Activated T-cell treated with anti-CD3 and anti-CD28 coated beads, Interleukin-2, amount 50 U/mL, for 4 hours (primary cell): ENCODE measurements around the gene RCAN2. TPM values are rescaled to one million over a fixed set of nuclear protein-coding genes. Genes with fewer than 3 reads are reported as not detected.
"Not testable (repeated sequence)": the region's sequence is repeated elsewhere in the genome, so short reads cannot be mapped to it uniquely, and the experiment has no call there.

Experiments
- ATAC-seq, 2 donors: fragments of 200-7000 bp; cut with Tn5 transposase; one replicate each; pipeline ENCODE4 v1.10.0; 2021
- DNase-seq: peaks from one replicate; pipeline ENCODE4 v3.0.0-alpha.2; 2020
- H3K27me3 Mint-ChIP-seq: one replicate; pipeline ENCODE4 v1.8.0; 2021; ENCODE audit warnings: low read depth, mixed read lengths
- H3K36me3 Mint-ChIP-seq: one replicate; pipeline ENCODE4 v1.8.0; 2022; ENCODE audit warnings: mixed read lengths; ENCODE audit not compliant: insufficient read depth
- H3K4me1 Mint-ChIP-seq: one replicate; pipeline ENCODE4 v1.8.0; 2021; ENCODE audit warnings: low read depth, mixed read lengths
- H3K4me3 Mint-ChIP-seq: one replicate; pipeline ENCODE4 v1.8.0; 2021; ENCODE audit warnings: mild to moderate bottlenecking, moderate library complexity, mixed read lengths
- H3K9me3 Mint-ChIP-seq: one replicate; pipeline ENCODE4 v1.8.0; 2021; ENCODE audit warnings: mixed read lengths
- total RNA-seq, 3 donors: library from RNA; stranded (reverse); gene quantifications; one replicate each; pipeline ENCODE4 v1.2.1, GENCODE V29; 2021

RCAN2 gene
- total RNA-seq, 3 donors from 2014 or later = 0.48 to 1.5 (median 1.1) TPM

DNA sequence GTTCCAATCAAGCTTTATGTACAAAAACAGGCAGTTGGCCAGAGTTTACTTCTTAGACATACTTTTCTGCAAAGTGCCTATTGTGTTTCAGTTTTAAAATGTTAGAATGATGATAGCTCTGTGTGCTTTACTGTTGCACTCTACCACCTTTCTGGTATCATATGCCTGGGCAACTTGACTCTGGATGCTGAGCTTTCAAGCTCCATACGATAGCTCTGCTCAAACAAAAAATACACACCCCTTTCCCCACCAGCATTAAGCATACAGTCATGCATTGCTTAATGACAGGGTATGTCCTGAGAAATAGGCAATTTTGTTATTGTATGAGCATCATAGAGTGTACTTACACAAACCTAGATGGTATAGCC is 123.1 kb downstream of the RCAN2 start:
- peaks cover 7% of the 10 kb centered on the region for H3K27me3 Mint-ChIP-seq
- H3K4me3 Mint-ChIP-seq = no peak overlapping the region
- H3K4me1 Mint-ChIP-seq = no peaks in the 10 kb centered on the region
- DNase-seq (no peak), ATAC-seq (no peak)
- H3K9me3 Mint-ChIP-seq = no peaks in the 10 kb centered on the region
- H3K36me3 Mint-ChIP-seq = no peaks in the 10 kb centered on the region

DNA sequence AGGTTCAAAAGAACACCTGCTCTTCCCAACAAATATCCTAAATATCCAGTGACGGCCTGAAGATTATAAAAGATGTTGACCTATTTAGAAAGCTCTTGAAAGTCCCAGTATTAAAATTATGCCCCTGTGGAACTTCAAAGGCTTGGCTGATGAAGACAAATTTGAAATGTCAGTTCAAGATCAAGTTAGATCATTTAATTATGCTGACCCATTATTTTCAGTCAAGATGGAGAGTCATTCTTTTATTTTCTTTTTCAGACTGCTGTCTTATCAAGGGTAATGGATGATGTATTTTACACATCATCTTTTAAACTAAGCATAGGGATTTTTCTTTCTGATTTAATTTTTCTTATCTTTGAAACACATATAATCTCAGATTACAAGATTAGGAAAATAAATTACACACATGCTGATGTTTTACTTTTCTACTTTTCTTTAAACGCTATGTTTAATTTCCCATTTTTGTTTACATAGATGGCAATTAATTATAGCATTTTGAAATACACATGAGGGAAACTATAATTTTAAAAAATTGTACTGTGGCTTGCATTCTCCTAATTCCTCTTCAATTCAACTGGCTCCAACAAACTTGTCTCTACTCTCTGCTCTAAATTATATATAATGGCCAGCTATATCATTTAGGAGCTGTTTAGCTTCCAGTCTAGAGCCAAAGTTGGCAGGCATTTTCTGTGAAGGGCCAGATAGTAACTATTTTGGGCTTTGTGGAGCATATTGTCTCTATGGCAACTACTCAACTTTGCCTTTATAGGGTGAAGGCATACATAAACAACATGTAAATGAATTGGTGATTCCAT is 123.7 kb downstream of the RCAN2 start:
- H3K4me1 Mint-ChIP-seq = no peaks in the 10 kb centered on the region
- peaks cover 9% of the 10 kb centered on the region for H3K27me3 Mint-ChIP-seq
- H3K36me3 Mint-ChIP-seq = no peaks in the 10 kb centered on the region
- no peak overlapping the region for H3K4me3 Mint-ChIP-seq
- ATAC-seq (no peak), DNase-seq (no peak)
- no peaks in the 10 kb centered on the region for H3K9me3 Mint-ChIP-seq

DNA sequence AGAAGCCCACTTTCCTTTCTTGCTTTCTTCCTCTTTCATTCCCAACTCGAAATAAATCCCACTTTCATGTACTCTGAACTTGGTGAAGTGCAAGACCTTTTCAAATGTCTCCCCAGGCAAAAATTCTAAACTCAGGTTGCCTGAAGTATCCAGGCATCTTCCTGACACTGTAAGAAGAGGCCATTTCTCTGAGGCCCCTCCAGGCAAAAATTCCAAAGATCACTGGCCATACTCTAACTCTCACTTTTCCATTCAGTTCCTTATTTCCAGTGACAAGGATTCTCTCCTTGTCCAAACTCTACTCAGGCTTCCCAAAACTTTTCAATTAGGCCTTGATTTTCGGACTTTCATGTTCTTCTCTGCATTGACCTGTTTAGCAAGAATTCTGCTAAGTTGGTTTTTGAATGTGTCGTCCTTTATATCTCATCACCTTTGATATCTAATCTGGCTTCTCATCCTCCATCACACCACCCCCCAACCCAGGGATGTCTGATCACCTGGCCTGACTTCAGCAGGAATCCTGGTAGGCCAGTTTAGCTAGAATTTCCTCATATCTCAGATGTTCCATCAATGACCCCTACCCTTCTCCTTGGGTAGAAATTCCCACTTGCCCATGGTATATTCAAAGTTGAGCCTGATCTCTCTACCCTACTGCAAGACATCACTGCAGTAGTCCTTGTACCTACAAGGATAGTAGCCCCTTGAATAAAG is 124.9 kb downstream of the RCAN2 start:
- H3K36me3 Mint-ChIP-seq = no peaks in the 10 kb centered on the region
- H3K4me3 Mint-ChIP-seq = no peak overlapping the region
- no peak for DNase-seq
- H3K9me3 Mint-ChIP-seq = no peaks in the 10 kb centered on the region
- no peaks in the 10 kb centered on the region for H3K4me1 Mint-ChIP-seq
- peaks cover 6% of the 10 kb centered on the region for H3K27me3 Mint-ChIP-seq
- no peak for ATAC-seq

DNA sequence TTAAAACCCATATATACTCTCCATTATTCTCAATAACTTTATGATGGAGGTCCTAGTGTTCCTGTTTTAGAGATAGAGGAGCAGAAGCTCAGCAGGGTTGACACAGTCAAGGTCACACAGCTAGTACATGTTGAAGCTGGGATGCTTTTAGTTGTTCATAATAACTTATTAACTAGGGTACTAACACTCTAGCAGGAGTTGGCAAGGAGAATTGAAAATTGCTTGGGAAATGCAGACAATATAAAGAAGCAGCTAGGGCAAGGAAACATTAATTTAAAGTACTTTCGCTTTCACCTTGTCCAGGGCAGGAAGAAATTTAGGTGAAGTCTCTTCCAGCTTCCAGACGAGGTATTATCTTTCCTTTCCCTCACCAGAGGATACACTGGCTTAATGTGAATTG is 133.7 kb downstream of the RCAN2 start:
- no peaks in the 10 kb centered on the region for H3K9me3 Mint-ChIP-seq
- H3K27me3 Mint-ChIP-seq = no peaks in the 10 kb centered on the region
- no peak for ATAC-seq
- no peaks in the 10 kb centered on the region for H3K36me3 Mint-ChIP-seq
- H3K4me1 Mint-ChIP-seq = peaks cover 4% of the 10 kb centered on the region
- DNase-seq = no peak
- no peak overlapping the region for H3K4me3 Mint-ChIP-seq

DNA sequence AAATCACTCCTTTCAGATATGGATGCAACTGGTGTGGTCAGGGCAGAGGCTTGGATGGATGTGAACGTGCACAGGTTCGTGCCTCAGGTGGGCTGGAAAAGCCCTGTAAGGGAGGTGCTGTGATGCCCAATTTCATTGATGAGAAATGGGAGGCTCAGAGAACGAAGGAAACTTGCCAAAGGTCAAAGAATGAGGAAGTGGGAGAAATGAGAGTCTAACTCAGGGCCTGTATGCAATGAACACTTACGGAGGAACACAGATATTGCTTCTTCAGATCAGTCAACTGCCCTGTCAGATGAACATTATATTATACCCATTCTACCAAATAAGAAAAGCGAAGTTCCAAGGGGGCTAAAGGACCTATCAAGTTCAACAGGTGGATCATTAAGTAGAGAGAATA is 134.7 kb downstream of the RCAN2 start:
- DNase-seq = no peak
- no peak overlapping the region for H3K4me3 Mint-ChIP-seq
- H3K27me3 Mint-ChIP-seq = peaks cover 1% of the 10 kb centered on the region
- no peaks in the 10 kb centered on the region for H3K9me3 Mint-ChIP-seq
- no peaks in the 10 kb centered on the region for H3K36me3 Mint-ChIP-seq
- H3K4me1 Mint-ChIP-seq = peaks cover 4% of the 10 kb centered on the region
- ATAC-seq = no peak

DNA sequence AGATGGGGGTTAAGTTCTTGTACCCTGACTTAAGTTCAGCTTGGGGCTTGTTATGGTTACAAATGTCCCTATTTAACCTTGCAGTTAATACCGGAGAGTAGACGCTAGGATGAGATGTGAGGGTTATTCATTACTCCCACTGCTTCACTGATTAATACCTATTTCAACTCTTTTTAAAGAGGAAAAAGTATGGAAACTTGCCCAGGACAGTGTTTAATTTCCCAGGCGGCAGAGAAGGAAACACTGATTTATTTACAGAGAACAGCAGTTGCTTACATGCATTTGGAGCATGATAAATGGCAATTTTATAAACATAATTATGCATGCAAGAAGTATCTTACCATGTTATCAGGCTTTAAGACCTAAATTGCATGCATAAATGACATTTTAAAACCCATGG is 137.7 kb downstream of the RCAN2 start:
- ATAC-seq (no peak), DNase-seq (no peak)
- Mint-ChIP-seq H3K4me1 (peaks cover 4% of the 10 kb centered on the region), H3K9me3 (no peaks in the 10 kb centered on the region), H3K27me3 (peaks cover 6% of the 10 kb centered on the region), H3K36me3 (no peaks in the 10 kb centered on the region), H3K4me3 (no peak overlapping the region)

DNA sequence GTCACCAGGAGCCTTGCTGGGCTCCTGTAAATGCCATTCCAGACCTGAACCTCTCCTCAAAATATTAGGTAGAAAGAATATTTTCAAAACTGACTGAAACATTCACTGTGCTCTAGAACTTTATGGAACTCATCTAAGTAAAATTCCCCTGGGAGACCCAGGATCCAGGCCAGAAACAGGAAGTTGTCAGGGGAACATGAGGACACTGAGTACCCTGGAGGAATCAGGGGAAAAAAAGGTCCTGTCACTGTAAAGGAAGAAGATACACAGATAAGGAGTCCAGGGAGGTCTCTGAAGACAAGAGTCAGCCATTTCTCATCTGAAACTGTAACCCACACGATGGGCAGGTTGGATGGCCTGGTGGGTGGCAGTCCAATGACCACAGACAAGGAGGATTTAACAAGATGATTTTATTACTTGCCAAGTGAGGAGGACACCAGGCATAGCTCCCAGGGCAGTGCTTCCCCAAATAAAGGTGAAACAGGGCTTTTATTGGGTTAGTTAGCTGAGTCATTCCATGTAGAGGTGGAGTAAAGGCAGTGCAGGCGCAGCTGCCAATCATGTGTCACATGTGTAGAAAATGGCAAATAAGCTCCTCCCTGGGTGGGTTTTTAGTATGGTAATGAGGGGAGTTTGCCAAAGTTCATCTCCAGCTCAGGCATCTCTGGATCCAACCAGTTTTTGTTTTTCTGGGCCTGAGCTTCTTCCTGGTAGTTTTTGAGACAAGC is 138.5 kb downstream of the RCAN2 start:
- ATAC-seq (peak in 1 of 2 donors; percentile 50), DNase-seq (no peak)
- Mint-ChIP-seq H3K36me3 (no peaks in the 10 kb centered on the region), H3K27me3 (peaks cover 10% of the 10 kb centered on the region), H3K4me3 (no peak overlapping the region), H3K9me3 (no peaks in the 10 kb centered on the region), H3K4me1 (peaks cover 4% of the 10 kb centered on the region)

DNA sequence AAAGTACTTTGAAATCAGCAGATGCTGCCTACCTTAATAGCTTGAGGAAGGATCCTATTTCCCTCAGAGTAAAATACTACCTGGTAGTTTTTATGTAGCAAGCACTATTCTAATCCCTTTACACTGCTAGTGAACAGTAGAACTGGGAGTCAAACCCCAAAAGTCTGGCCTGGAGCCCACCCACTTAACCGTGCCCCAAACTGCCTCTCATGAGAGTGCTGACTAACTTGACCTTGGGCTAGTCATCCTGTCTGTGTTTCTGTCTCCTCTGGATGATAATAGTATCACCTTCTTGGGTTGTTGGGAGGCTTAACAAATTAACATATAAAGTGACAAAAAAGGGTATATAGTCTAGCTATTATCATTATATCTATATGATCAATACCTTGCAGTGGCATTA is 140.5 kb downstream of the RCAN2 start:
- no peak for DNase-seq
- no peak overlapping the region for H3K4me3 Mint-ChIP-seq
- no peaks in the 10 kb centered on the region for H3K9me3 Mint-ChIP-seq
- H3K36me3 Mint-ChIP-seq = no peaks in the 10 kb centered on the region
- peaks cover 10% of the 10 kb centered on the region for H3K27me3 Mint-ChIP-seq
- no peak for ATAC-seq
- H3K4me1 Mint-ChIP-seq = no peaks in the 10 kb centered on the region

DNA sequence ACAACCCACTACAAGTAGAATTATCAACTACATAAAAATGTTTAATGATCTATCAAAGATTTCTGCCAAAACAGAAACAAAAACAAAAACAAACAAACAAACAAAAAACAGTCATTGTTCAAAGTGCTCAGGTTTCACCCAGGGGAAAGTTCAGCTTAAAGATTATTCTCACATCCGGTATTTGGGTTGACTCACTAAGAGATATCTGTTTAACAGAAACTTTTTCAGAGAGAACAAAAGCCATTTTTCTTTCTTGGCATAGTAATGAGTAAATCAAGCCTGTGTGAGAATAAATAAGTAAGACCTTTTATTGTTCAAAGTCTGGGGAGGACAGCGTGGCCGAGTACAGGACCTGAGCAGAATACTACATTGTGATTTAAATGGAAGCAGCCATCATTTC is 143.6 kb downstream of the RCAN2 start:
- no peak for DNase-seq
- H3K4me3 Mint-ChIP-seq = no peak overlapping the region
- ATAC-seq = no peak
- H3K36me3 Mint-ChIP-seq = no peaks in the 10 kb centered on the region
- H3K9me3 Mint-ChIP-seq = no peaks in the 10 kb centered on the region
- no peaks in the 10 kb centered on the region for H3K4me1 Mint-ChIP-seq
- H3K27me3 Mint-ChIP-seq = peaks cover 16% of the 10 kb centered on the region

DNA sequence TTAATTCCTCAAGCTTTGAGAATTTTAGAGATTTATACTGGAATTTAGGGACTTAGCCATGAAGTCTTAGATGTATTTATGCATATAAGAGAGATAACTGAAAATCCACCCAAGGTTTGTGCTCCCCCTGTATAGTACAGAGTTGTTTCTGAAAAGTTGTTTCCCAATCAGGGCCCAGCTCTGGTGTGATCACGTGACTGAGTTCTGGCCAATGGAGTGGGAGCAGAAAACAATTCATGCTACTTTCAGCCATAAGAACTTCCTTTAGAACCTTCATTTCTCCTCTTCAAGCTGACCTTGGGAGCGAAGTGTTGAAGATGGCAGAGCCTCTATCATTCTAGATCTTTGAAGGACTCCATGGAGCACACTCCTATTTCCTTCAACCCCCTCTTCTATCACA is 151.0 kb downstream of the RCAN2 start:
- no peaks in the 10 kb centered on the region for H3K36me3 Mint-ChIP-seq
- peaks cover 17% of the 10 kb centered on the region for H3K27me3 Mint-ChIP-seq
- ATAC-seq = no peak
- peaks cover 6% of the 10 kb centered on the region for H3K9me3 Mint-ChIP-seq
- no peak for DNase-seq
- no peak overlapping the region for H3K4me3 Mint-ChIP-seq
- H3K4me1 Mint-ChIP-seq = no peaks in the 10 kb centered on the region

DNA sequence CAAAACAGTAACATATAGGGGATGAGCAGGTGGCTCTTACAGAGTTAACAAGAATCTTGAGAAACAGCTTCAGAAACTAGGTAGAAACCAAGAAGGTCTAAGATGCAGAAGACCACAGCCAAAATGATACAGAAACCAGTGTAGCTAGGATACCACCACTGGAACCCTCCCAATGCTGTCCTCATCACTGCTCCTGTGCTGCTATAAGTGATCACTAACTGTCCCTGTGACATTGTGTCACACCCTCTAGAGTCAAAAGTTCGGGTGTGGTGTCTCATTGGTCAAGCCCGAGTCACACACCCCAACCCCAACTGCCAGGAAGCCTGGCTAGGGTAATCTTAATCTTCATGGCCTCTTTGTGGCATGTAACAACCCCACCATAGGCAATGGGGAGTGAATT is 153.1 kb downstream of the RCAN2 start:
- no peaks in the 10 kb centered on the region for H3K36me3 Mint-ChIP-seq
- DNase-seq (no peak), ATAC-seq (no peak)
- H3K9me3 Mint-ChIP-seq = peaks cover 6% of the 10 kb centered on the region
- H3K4me3 Mint-ChIP-seq = no peak overlapping the region
- H3K27me3 Mint-ChIP-seq = peaks cover 21% of the 10 kb centered on the region
- no peaks in the 10 kb centered on the region for H3K4me1 Mint-ChIP-seq

DNA sequence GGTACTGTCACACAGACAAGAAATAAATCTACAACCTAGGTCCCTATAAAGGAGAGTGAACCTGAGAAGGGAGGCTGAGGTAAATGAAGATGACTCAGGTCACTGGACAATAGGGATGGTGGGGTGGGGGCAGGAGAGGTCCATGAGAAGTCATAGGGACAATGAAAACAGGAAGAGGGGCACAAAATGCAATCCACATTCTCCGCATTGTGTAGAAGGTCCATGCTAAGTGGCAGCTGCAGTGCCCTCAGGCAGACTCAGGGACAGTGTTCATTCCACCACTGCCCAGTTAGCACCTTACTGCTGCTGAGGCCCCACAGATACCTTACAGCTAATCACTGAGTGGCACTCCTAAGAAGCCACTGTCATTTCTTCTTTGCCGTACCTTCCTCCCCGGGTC is 156.8 kb downstream of the RCAN2 start:
- Mint-ChIP-seq H3K4me1 (no peaks in the 10 kb centered on the region), H3K4me3 (no peak overlapping the region), H3K36me3 (no peaks in the 10 kb centered on the region), H3K9me3 (no peaks in the 10 kb centered on the region), H3K27me3 (peaks cover 14% of the 10 kb centered on the region)
- DNase-seq (no peak), ATAC-seq (no peak)

DNA sequence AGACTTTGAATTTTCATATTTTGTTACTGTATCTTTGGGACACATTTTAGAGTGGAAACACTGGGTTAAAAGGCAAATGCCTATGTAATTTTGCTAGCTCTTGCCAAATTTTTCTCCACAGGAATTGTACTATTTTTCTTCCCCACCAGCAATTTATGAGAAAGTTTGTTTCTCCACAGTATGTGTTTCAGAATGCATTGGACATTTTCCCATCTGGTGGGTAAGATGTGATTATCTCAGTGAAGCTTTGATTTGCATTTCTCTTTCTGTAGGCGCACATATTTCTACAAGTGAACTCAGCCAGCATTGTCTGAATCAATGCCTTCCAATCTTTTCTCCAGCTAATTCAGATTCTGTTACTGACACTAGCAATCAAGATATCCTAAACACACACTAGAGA is 157.8 kb downstream of the RCAN2 start:
- H3K4me1 Mint-ChIP-seq = no peaks in the 10 kb centered on the region
- H3K36me3 Mint-ChIP-seq = no peaks in the 10 kb centered on the region
- DNase-seq (no peak), ATAC-seq (no peak)
- H3K27me3 Mint-ChIP-seq = peaks cover 17% of the 10 kb centered on the region
- H3K4me3 Mint-ChIP-seq = no peak overlapping the region
- no peaks in the 10 kb centered on the region for H3K9me3 Mint-ChIP-seq

DNA sequence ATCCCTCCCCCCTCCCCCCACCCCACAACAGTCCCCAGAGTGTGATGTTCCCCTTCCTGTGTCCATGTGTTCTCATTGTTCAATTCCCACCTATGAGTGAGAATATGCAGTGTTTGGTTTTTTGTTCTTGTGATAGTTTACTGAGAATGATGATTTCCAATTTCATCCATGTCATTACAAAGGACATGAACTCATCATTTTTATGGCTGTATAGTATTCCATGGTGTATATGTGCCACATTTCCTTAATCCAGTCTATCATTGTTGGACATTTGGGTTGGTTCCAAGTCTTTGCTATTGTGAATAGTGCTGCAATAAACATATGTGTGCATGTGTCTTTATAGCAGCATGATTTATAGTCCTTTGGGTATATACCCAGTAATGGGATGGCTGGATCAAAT is 158.8 kb downstream of the RCAN2 start:
- peaks cover 17% of the 10 kb centered on the region for H3K27me3 Mint-ChIP-seq
- ATAC-seq, H3K4me1 Mint-ChIP-seq, DNase-seq, H3K4me3 Mint-ChIP-seq, H3K36me3 Mint-ChIP-seq, H3K9me3 Mint-ChIP-seq: not testable (repeated sequence)

DNA sequence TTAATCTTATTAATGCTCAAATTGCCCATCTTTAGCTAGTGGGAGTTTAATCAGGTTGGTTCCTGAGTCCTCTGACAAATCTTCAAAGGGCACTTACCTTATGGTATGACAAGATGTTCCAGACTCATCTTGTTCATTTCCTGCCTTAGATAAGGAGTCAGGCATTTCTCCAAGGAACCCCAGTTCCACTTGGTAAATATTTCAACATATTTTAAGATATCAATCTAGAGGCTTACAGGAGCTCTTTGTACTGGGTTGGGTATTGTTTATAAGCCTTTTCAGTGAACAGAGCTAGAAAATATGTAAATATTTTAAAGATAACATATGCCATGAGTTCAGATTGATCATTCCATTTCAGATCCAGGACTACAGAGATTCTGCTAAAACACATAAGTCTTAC is 159.8 kb downstream of the RCAN2 start:
- H3K36me3 Mint-ChIP-seq = no peaks in the 10 kb centered on the region
- H3K9me3 Mint-ChIP-seq = no peaks in the 10 kb centered on the region
- no peak for ATAC-seq

More for the DNA sequence above, 159.8 kb downstream of the RCAN2 start:
- Mint-ChIP-seq H3K27me3 (peaks cover 17% of the 10 kb centered on the region), H3K4me1 (no peaks in the 10 kb centered on the region), H3K4me3 (no peak overlapping the region)
- no peak for DNase-seq
